MM.1S (cell line): Measurements from ENCODE around the gene BBS5.
"Not testable (repeated sequence)": the region's sequence is repeated elsewhere in the genome, so short reads cannot be mapped to it uniquely, and the experiment has no call there.

Source experiments
- EZH2 ChIP-seq: fragments of 300-600 bp; sonication (generic); optimal IDR thresholded peaks from 2 replicates; pipeline ENCODE3; 2017; ENCODE audit warnings: low read depth, mild to moderate bottlenecking, antibody characterized with exemption, low read length, mixed read lengths
- EZH2phosphoT487 ChIP-seq: fragments of 300-600 bp; sonication (generic); IDR thresholded peaks from 2 replicates; pipeline ENCODE4 v1.6.1; 2018; ENCODE audit warnings: antibody characterized with exemption, low read length
- TF ChIP-seq, protein P1 (sequence below): fragments of 300-600 bp; sonication (generic); IDR thresholded peaks from 2 replicates; pipeline ENCODE4 v1.5.1; 2016; ENCODE audit warnings: antibody characterized with exemption, low read length, mixed read lengths

DNA sequence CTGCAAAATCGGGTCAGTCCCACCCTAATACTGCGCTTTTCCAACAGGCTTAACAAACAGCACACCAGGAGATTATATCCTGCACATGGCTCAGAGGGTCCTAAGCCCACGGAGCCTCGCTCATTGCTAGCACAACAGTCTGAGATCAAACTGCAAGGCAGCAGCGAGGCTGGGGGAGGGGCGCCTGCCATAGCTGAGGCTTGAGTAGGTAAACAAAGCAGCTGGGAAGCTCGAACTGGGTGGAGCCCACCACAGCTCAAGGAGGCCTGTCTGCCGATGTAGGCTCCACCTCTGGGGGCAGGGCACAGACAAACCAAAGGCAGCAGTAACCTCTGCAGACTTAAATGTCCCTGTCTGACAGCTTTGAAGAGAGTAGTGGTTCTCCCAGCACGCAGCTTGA, 26.2 kb upstream of the BBS5 start:
- TF ChIP-seq, protein P1, sequence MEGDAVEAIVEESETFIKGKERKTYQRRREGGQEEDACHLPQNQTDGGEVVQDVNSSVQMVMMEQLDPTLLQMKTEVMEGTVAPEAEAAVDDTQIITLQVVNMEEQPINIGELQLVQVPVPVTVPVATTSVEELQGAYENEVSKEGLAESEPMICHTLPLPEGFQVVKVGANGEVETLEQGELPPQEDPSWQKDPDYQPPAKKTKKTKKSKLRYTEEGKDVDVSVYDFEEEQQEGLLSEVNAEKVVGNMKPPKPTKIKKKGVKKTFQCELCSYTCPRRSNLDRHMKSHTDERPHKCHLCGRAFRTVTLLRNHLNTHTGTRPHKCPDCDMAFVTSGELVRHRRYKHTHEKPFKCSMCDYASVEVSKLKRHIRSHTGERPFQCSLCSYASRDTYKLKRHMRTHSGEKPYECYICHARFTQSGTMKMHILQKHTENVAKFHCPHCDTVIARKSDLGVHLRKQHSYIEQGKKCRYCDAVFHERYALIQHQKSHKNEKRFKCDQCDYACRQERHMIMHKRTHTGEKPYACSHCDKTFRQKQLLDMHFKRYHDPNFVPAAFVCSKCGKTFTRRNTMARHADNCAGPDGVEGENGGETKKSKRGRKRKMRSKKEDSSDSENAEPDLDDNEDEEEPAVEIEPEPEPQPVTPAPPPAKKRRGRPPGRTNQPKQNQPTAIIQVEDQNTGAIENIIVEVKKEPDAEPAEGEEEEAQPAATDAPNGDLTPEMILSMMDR = not testable (repeated sequence)
- not testable (repeated sequence) for TF ChIP-seq EZH2, EZH2phosphoT487
